LoVo (cell line): ENCODE data around the gene C2orf92.
"Not testable (repeated sequence)": the region's sequence is repeated elsewhere in the genome, so short reads cannot be mapped to it uniquely, and the experiment has no call there.

Experiments
- DNase-seq: peaks from one replicate; pipeline ENCODE4 v3.0.0-alpha.2; 2016; ENCODE audit warnings: low spot score

Gene C2orf92

DNA sequence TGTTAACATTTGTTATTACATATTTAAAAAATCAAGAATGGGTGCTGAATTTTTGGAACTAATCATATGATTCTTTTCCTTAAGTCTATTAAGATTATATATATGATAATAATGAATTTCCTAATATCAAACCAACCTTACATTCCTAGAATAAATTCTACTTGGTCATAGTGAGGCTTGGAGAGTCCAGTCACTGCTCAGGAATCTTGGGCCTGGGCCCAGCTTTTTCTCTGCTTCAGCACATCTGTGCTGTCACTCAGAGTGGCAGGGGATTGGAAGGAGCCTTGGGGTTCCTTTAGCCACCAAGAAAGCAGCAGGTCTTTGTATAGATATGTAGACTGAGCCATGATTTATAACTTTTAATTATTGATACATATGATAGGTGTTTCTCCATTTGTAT is 24.0 kb downstream of the C2orf92 start:
- no peak for DNase-seq

DNA sequence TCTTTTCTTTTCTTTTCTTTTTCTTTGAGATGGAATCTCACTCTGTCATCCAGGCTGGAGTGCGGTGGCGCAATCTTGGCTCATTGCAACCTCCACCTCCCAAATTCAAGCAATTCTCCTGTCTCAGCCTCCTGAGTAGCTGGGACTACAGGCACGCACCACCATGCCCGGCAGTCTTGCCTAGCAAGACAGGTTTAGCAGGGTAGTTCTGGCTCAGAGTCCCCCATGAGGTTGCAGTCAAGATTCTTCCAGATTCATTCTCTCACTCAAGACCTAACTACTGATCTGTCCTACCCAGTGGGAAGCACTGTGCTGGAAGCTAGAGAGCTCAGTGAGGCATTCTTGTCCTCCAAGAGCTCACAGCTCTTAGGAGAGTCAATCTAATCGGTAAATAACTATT is 26.2 kb downstream of the C2orf92 start:
- no peak for DNase-seq

DNA sequence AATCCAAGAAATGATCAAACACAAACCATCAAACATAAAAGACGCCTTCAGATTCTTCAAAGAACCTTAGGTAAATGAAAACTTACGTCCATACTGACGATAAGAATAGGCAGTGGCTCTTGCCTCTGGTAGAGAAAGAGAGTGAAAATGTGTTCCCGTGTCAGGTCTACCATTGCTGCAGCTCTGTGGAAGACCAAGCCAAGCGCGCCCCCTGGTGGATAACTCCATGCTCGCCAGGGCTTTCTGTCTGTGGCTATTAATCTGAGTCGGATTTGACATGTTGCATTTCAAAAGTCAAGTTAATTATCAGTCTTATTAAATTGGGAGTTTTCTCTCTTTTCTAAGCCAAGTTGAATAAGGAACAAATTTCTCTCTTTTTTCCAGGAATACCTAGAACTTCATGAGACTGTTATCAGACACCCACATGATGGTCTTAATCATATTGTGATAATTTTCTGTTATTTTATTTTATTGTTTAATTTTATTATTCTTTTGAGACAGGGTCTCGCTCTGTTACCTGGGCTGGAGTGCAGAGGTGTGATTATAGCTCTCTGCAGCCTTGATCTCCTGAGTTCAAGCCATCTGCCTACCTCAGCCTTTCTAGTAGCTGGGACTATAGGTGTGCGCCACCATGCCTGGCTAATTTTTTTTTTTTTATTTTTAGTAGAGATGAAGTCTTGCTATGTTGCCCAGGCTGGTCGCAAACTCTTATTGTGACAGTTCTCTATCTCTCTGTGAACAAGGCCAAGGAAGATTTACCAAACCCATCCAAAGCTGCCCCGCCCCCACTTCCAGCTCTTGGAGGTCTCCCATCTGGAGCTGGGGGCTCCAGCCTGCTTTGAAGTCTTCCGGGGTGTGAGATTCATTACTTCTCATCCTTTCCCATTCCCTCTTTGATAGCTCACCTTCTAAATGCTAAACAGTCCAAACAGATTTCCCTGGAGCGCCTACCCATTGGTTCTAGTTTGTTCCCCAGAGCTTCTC is 28.0 kb downstream of the C2orf92 start:
- DNase-seq = peak; percentile 84

DNA sequence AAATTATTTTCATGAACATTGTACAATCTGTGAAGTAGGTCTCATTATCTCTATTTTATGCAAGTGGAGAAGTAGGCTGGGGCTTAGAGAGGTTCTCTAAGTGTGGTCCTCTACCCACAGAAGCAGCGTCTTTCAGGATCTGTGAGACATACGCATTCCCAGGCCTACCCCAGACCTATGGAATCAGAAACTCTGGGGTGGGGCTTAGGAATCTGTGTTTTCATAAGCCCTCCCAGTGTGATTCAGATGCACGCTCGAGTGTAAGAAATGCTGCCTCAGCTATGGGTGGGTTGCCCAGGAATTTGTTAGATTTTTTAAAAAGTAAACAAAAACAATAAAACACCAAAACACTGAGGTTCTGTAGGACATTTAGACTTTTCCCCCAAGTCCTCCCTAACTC is 29.0 kb downstream of the C2orf92 start:
- DNase-seq = no peak

DNA sequence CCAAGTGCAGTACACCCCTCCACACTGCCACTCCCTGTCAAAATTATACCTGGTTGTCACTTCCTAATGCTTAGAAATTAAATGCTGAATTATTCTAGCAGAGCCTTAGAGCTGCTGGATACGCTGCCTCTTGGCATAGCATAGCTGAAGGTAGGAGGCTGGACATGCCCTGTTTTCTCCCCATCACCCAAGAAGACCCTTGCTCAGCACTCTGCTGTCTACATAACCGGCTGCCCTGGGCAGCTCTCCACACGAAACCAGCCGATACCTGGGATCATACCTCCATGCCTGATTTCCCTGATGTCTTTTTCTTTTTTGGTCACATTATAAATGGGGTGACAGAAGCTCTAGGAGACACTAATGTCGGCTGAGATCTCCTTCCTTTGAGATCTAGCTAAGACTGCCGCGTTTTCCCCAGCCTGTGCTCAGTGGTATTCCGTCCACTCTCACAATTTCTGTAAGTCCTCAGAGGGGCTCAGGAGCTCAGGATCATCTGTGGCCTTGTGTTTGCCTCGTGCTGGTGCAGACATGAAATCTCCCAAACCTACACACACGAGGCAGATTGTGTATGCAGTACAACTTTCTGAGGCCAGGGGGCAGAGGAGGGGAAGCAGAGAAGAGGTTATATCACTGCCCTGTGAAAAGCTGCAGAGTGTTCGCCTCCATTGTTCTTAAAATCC is 30.4 kb downstream of the C2orf92 start:
- DNase-seq = peak; percentile 33

DNA sequence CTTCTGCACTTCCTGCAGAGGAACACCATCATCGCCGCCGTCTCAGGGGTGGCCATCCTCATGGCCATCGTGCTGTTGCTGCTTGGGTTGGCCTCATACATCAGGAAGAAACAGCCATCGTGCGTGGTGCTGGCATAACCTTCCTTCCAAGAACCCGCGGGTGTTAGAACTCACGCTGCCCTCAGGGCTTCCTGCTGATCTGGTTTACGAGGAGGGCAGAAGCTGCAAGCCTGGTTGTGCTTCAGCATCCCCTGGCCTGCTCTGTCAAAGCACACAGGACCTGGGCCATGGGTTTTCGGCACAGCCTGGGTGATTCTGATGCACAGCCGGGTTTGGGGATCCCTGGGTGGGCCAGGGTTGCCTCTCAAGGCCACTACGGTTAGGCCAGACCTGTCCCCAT is 31.7 kb downstream of the C2orf92 start:
- no peak for DNase-seq

DNA sequence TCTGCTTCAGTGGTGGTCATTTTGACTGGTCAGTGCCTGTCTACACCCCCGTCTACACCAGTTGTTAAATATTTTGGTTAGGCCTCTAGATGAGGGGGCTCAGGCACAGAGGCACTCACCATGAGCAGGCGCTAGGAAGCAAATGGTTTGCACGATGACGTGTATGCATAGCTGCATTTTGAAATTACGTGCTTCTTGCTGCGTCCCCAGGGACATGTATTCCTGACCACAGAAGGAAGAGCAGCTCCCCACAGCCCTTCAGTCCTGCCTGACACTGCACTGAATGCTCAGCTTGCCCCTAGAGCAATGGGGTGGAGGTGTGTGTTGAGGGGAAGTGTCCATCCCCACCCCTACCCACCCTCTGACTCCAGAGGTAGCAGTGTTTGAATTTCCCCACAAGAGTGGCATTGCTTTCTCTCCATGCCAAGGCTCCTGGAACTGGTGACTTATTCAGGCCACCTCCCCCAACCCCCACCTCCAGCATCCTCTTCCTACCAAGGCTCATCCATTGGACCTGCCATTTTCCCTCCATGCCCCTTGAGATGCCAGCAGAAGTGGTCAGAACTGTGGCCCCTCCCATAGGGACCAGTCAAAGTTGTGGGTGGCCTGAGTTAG is 32.4 kb downstream of the C2orf92 start:
- DNase-seq = no peak

DNA sequence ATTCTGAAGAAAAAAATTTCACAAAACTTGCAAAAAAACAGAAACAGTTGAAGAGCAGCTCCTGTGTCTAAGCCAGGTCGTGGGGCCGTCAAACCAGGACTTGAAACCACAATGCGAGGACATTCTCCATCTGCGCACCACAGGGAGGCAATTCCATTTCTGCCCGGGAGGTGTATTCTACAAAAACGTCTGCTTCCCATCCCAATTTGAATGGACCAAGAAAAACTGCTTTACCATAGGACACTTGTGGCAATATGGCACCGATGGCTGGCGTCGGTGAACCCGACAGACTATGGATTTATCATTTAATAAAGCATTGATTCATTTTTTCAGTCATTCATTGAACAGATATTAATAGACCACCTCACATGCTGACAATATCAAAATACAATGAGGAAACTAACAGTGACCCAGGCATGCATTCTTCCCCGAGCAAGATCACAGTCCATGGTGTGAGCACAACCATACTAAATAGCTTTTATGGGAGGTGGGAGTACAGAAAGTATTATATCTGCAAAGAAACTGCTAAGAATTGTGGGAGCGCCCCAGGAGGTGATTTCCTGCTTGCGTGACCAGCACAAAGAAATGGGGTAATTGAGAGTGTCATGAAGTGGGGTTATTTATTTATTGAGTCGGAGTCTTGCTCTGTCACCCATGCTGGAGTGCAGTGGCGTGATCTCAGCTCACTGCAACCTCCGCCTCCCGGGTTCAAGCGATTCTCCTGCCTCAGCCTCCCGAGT is 33.4 kb downstream of the C2orf92 start:
- no peak for DNase-seq

DNA sequence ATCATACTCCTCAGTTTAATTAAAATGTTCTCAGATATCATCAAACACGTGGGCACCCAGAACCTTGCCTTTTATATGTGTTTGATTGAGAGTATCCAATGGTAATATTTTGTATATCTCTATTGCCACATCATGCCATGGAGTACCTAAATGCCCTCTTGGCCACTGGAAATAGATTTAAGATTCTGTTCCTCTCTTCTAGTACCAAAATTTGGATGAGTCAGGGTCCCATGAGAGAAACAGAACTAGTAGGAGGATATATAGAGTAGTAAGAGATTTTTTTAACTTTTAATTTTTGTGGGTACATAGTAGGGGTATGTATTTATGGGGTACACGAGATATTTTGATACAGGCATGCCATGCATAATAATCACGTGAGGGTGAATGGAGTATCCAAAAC is 34.2 kb downstream of the C2orf92 start:
- no peak for DNase-seq

DNA sequence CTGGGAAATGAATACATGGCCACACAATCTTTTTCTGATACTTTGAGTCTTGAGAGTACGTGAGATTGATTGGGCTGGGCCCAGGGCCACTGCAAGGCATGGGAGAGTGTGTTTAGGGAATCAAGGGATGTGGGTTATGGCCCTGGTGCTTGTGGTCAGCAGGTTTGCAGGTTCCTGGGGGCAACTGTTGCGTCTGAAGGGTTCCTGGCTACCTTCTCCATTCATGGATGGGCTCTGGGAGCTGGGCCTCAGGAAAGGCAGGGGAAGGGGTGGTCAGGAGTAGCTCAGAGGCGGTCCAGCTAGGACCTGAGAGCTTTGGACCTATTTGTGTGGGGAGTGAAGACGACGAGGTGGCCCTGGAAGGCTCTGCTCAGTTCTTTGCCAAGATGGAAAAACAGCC is 35.5 kb downstream of the C2orf92 start:
- DNase-seq = no peak

DNA sequence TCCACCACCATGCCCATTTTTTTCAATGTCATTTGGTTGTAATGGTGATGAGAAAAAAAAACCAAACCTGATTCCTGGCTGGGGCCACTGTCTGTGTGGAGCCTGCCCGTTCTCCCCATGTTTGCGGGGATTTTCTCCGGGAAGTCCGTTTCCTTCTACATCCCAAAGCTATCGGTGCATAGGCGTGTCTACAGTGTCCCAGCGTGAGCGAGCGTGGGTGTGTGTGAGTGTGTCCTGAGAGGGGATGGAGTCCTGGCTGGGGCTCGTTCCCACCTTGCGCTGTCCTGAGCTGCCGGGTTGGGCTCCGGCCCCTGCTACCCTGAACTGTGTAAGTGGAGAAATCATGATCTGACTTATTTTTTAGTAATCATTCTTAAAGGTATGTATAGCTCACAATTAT is 36.6 kb downstream of the C2orf92 start:
- no peak for DNase-seq

DNA sequence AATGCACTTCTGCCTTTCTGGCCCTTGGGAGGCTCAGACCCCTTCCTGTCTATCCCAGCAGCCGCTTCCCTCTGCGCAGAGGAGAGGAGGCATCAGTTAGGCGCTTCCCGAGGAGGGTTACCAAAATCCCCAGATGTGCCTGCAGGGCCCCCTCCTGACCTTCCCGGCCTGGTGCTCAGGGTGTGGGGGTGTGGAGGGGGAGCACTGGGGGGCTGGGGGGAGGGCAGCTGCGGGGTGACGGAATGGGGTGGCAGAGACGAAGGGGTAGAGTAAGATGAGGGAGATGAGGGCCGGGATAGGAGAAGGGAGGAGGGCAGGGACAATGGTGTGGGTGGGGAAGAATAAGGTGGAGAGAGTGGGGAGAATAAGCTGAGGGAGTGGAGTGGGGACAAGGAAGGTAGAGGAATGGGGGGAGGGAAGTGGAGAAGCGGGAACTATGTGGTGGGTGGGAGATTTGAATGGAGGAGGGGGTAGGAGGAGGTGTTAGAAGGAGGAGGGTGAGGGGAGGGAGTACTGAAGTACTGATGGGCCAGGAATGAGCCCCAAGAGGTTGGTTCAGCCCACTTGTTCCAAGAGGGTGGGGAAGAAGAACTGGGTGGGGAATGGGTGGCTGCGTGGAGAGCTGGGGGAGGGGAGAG is 37.3 kb downstream of the C2orf92 start:
- DNase-seq = no peak

DNA sequence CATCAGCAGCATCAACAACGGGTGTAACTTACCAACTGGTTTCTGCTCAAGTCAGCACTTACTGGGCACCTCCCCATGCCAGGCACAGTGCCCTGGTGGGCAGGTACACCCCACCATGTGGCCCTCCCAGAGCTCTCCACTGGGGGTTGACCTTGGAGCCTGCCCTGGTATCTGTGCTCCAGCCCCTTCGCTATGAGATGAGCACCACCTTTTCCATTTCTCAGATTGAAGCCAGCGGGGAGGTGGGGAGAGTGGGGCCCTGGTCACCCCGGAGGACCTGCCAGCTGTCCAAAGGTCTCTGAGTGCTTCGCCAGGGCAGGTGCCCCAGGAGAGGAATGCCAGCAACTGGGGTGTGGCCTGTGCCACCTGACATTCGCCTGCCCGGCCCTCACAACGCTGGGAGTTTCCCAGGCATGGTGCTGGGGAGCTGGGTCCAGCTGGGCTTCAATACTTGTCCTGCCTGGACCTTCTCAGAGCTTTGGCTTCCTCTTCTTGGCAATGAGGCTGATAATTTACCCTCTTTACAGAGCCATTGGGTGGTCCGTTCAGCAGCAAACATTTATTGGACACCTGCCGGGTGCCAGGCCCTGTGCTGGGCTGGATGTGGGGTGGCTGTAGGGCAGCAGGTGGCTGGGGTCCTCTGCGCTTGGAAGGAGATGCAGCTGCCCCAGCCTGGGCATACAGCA is 38.0 kb downstream of the C2orf92 start:
- DNase-seq = no peak

DNA sequence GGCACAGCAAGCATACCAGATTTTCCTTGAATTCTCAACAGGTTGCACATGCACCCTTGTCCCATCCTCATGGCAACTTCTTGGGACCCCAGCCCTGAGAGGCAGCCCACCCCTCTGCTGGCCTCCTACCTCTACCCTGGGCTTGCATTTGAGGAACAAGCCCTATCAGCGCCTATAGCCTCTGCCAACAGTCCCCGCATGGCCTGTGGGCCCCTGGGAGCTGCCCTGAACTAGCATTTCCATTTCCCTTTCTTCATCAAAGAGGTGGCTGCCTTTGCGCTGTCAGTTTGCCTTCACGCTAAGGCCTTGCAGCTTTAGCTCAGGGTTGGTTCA is 38.5 kb downstream of the C2orf92 start:
- no peak for DNase-seq

DNA sequence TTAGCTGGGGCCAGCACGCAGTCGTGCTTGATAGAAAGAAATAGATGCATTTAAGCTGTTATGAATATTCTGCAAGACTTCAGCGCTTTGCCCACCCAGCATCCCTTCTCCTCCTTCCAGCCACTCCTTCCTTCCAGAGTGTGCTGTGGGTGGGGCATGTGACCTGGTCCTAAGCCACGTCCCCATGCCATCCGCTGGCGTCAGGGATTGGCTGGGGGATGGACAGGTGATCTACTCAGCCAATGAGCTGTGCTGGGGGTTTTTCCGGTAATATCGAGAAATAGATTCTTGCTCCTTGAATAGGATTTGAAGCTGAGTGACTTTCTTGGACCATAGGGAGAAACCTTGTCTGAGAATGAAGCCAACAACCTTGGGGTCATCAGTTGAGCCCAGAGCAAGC is 39.1 kb downstream of the C2orf92 start:
- DNase-seq = no peak

DNA sequence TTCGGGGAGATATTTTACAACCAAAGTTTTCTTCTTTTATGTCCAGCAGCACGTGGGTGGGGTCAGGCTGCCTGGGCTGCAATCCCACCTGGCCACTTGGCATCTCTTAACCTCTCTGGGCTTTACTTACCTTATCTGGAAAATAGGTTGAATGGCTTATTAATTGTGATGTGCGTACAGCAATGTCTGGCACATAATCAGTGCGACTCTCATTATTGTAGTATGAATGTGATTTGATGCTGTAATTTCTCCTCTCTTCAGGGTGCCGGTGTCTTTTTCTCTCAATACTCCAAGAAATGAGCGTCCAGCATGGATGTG is 41.8 kb downstream of the C2orf92 start:
- no peak for DNase-seq

DNA sequence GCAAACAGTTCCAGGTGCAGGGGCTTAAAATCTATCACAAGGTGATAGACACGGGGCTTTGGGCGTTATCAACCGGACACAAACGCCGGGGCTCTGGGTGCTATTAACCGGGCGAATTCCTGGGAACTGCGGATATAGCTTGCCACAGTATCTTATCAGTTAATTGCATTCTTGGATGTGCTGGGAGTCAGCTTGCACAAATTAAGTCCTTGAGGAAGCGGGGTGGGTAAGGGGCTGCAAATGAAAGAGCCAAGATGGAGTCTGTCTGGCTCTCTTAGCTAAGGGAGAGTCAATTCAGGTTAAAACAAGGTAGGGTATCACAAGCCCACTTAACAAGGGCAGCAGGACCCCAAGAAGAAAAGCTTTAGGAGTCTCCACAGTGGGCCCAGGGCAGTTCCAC is 42.7 kb downstream of the C2orf92 start:
- not testable (repeated sequence) for DNase-seq

DNA sequence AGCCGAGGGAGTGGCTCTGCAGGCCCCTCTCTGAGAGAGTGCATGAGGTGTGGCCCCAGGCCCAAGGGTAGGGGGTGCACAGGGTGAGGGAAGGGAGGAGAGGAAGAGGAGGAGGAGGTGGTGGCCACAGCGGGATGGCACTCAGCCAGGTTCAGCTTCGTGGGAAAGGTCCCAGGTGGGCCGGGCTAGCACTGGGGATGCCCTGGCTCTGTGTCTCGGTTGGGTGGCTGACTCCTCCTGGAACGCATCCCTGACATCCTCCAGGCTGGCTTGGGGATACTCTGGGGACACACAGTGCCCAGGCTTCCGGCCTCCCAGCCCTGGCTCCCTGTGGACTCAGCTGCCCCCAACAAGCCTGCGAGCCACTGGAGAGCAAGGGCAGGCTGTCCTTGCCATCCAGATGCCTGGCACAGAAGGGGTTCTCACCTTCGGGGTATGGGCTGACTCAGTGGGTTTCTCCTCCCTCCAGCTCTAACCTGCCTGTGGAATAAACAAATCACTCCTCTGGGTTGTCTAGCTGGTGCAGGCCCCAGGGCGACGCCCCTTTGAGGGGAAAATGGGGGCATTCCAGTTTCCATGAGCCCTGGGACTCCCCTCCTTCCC is 43.3 kb downstream of the C2orf92 start:
- no peak for DNase-seq

DNA sequence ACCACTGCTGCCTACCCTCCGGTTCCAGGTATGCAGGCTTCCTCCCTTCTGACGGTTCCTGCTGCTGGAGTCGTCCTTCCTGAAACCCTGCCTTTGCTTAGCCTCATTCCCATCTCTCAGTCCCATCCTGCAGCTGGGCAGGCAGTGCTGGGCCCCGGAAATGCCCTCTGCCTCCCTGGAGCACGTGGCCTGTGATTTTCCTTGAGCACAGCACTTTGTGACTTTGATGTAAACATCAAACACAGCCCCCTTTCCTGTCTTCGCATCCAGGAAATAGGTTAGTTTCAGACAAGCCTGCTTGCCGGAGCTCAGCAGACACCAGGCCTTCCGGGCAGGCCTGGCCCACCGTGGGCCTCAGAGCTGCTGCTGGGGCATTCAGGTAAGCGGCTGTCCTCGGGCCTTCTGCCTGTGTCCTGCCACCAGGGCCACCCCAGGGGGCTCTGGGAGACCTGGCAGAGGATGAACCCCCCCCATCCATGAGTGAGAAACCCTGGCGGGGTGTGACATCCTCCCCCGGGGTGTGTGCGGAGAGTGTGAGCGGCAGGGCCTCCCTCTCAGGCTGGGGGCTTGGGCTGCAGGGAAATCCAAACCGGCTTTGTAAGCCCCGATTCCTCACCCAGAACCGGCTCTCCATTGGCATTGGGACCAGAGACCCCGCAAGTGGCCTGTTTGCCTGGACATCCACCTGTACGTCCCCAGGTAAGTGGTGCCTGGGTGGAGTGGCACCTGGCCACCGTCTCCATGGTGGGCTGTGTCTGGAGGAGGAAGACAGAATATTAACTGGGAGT is 44.0 kb downstream of the C2orf92 start, which contains the start of gene ZAP70:
Gene ZAP70, plus strand, starts transcription at position 281 of the 788 bp plus-strand sequence. CDS start 10,461 bp downstream, outside the sequence.
- DNase-seq = no peak
